Measurements from ENCODE around the gene PDZD2.

The PDZD2 gene

DNA sequence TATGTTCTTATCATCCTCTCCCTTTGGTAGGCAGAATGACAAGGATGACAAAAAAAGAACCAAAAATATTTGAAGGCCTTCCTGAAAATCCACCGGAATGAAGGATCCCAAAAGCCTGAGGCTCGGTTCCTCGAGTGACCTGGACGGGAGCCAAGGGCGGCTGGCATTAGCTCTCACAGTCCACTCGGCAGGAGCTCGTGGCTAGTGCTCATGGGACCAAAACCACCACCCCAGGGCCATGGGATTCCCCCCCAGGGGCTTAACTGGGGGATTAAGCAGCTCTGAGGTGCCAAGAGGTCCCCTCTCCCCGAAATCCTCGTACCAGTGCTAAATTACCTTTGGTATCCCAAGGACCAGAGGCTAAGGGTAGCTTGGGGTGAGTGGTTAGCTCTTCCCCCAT, 586 bp upstream of the PDZD2 start:
- DNase-seq (ENCODE audit: low spot score), result no peak

DNA sequence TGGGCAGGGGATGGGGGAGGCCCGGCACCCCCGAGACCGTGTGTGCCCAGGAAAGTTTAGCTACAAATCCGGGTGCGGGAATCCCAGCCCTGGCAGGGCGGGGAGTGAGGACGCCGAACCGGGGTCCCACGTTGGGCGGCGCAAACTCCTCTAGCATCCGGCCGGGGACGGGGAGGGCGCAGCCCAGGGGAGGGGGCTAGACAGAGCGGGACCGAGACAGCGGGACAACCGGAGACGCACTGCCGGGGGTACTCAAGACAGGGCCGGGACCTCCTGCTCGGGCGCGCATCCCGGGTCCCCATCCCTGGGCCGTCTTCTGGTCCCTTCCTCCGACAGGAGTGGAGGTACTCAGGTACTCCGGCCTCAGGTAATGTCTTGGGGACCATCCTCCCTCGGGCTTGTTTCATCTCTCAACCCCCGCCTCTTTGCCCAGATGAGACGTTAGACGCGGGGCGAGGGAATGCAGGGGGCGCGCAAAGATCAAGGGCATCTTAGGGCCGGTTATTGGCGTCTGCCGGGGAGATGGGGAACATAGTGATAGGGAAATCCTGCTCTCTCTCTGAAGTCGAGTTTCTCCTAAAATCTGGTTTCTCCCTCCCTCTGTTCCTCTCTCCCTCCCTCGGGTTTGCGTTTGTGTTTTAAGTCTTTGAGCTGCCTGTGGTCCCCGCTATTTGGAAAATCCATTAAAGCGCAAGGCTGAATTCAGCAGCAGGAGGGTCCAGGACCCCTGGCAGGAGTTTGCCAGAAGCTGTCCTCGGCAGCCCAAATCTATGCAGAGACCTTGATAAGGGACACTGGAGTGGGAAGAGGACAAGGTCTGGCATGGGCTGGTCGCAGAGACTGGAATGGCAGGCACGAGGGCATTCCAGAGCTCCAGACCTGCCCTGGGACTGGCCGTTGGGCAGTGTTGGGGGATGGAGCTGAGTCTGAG, 815 bp downstream of the PDZD2 start:
- DNase-seq (ENCODE audit: low spot score), result no peak

GRCh38 chr5:31640573-31640972, 1.6 kb downstream of the PDZD2 start:
- no peak for DNase-seq (ENCODE audit: low spot score)

- no peak for DNase-seq (ENCODE audit: low spot score)
Observed at GRCh38 chr5:31641059-31641458, 2.1 kb downstream of the PDZD2 start.

DNA sequence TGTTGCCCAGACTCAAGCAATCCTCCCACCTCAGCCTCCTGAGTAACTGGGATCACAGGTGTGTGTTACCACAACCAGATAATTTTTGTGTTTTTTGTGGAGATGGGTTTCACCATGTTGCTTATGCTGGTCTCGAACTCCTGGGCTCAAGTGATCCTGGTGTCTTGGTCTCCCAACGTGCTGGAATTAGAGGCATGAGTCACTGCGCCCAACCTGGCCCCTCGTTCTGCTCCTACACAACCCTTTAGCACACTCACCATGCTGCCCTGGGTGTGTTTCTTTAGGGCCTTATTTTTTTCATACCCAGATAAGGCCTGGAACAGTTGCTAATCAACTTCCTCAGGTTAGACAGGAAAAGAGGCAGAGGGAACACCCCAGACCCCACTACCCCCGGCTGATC, 2.6 kb downstream of the PDZD2 start:
- no peak for DNase-seq (ENCODE audit: low spot score)

DNA sequence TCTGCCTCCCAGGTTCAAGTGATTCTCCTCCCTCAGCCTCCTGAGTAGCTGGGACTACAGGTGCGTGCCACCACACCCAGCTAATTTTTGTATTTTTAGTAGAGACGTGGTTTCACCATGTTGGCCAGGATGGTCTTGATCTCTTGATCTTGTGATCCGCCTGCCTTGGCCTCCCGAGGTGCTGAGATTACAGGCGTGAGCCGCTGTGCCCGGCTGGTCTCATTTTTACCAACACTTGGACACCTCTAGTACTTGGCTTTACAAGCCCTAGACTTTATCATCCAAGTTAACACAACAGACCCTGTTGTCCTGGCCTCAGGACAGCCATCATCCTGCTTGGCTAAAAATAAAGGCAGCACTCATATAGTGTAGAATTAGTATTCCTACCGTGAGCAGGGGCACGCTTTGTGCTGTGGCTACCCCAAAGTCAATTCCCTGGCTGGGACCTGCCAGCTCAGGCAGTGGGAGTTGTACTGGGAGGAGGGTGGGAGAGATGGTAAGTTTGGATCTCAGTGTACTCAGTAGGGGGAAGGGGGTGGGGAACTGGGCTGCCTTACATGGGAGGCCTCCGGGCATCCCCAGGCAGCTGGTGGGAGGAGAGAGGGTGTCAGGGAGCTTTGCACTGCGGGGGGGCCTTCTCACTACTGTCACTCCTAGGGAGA, 6.6 kb downstream of the PDZD2 start:
- DNase-seq (ENCODE audit: low spot score), result no peak

- no peak for DNase-seq (ENCODE audit: low spot score)
Observed at GRCh38 chr5:31648326-31648725, 9.4 kb downstream of the PDZD2 start.

DNA sequence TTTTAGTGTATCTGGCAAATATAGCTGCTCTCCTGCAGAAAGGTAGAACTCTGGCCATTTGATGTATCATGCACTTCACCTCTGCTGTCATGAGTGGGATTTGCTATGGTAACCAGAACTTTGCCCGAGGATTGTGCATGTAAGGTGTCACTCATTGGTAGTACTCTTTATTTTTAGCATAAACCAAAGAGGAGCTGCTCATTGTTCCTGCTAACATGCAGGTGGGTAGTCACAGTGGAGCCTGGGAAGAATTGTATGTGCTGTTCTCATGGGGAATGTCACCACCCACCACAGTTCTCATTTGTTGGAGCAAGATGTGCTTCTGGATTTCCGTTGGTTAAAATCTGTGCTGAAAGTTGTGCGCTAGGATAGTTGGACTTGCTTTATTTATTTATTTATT, 12.3 kb downstream of the PDZD2 start:
- no peak for DNase-seq (ENCODE audit: low spot score)

GRCh38 chr5:31655491-31655890, 16.6 kb downstream of the PDZD2 start:
- no peak for DNase-seq (ENCODE audit: low spot score)

DNA sequence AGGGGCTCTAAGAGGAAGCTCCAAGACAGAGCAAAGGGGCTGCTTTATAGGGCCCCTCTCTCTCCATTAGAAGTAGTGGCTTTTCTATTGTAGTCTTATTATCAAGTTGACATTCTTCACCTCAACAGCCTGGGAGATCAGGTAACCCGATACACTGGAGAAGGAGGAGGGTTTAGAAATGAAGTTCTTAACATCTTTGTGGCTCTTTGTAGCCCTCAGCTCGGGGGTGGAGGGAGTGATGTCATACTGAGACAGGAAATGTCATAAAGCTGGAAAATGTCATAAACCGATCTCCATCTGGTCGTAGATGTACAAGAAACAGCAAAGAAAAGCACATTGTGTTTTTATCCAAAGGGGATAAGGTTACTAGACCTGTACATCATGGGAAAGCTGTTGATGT, 17.9 kb downstream of the PDZD2 start:
- DNase-seq (ENCODE audit: low spot score), result no peak

GRCh38 chr5:31657315-31657979, 18.5 kb downstream of the PDZD2 start:
- no peak for DNase-seq (ENCODE audit: low spot score)

DNA sequence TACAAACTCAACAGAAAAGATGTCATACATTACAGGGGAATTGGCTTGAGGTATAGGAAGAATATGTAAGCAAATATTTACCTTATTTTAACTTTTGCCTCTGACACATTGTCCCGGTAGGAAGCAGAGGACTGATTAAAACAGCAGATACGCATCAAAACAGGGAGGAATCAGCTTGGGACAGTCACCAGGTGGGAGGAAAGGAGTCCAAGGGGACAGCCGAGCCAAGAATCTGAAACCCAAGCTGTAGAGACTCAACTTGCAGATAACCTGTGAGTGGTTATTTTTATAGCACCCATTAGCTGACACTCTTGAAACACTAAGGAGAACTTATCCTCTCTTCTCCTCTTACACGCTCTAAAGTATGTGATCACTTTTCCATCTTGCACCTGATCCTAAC, 22.3 kb downstream of the PDZD2 start:
- no peak for DNase-seq (ENCODE audit: low spot score)

DNA sequence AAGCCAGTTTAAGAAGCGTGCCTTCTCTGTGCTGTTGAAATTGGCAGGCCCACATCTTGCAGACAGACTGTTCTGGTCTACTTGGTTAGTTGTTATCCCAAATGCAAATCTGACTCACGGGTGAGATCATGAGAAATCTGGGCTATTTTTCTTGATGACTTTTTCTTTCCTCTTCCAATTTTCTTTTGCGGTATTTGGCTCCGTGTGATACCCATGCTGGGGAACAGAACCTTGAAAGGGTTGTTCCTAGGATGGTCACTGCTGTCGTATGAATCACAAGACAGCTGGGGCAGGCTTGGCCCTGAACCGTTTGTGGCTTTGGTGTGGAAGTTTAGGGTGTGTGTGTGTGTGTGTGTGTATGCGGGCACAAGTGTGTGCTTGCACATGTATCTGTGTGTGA, 24.6 kb downstream of the PDZD2 start:
- DNase-seq (ENCODE audit: low spot score), result no peak

DNA sequence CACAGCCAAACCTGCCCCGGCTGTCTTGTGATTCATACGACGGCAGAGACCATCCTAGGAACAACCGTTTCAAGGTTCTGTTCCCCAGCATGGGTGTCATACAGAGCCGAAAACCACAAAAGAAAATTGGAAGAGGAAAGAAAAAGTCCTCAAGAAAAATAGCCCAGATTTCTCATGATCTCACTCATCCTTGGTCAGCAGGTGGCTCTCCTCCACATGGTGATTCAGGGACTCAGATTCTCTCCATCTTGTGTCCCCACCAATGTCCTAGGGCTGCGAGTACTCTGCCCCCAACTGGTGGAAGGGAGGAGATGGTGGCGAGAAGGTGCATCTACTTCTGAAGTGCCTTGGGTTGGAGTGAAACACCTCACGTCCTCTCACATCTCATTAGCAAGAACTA, 25.6 kb downstream of the PDZD2 start:
- no peak for DNase-seq (ENCODE audit: low spot score)

- peak; percentile 43 for DNase-seq (ENCODE audit: low spot score)
Observed at GRCh38 chr5:31671339-31671741, 32.4 kb downstream of the PDZD2 start.

DNA sequence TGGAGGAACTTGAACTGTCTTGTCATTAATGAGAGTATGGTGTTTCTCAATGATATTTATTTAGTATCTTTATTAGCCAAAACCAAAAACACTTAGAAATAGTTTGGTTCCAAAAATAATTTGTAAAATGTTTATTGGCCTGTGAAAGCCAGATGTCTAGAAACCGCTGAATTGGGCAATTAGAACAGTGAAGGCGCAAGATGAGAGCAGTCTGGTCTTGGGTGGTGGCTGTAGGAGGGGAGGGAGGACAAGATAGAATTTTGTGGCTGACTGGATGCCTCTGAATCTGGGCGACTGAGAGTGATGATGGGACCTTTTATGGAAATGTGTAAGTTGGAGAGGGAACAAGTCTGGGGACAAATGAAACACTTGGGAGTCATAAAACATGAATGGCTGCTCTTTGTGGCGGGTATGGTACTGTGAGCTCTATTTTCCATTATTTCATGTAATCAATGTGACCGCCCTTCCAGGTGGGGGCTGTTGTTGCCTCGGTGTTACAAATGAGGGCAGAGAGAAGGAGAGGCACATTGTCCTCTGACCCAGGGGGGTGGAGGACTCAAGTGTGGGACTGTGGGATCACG, 35.5 kb downstream of the PDZD2 start:
- DNase-seq (ENCODE audit: low spot score), result no peak

- DNase-seq (ENCODE audit: low spot score), result no peak
Observed at GRCh38 chr5:31675472-31675871, 36.5 kb downstream of the PDZD2 start.

DNA sequence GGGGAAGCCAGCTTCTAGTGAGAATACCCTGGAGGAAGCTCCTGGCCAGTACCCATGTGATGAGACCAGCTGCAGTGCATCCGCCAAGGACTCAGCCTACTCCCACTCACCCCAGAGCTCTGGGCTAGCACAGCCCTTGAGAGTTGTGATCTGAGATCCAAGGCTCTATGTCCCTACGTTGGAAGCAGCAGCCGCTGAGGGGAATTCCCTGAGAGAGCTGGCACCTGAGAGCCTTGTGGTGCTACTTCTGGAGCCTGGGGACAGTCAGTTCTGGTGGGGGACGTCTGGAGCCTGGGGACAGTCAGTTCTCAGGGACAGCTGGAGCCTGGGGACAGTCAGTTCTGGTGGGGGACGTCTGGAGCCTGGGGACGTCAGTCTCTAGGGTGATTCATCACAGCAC, 39.2 kb downstream of the PDZD2 start:
- DNase-seq (ENCODE audit: low spot score), result no peak

- peak; percentile 29 for DNase-seq (ENCODE audit: low spot score)
Observed at GRCh38 chr5:31680528-31680927, 41.6 kb downstream of the PDZD2 start.

DNA sequence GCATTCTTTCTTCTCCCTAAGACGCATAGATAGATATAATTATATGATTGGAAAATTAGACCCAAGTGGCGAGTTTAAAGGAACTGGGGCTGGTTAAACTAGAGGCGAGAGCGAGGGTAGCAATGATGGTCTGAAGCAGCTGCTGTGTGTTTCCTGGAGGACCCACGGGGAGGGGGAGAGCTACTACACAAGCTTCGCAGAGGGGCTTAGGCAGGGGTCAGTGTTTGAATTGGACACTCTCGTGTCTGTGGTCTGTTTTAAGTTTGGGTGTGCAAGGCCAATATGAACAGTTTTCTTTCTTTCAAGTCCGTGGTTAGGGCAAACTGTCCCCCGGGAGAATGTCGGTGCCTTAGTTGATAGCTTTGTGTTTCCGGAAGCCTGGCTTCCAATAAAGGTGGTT, 43.1 kb downstream of the PDZD2 start:
- DNase-seq (ENCODE audit: low spot score), result no peak

- DNase-seq (ENCODE audit: low spot score), result no peak
Observed at GRCh38 chr5:31682851-31683250, 43.9 kb downstream of the PDZD2 start.

GRCh38 chr5:31688515-31689092, 49.7 kb downstream of the PDZD2 start:
- DNase-seq (ENCODE audit: low spot score), result no peak

Data from pons (tissue), 1 donor.